Hepatocyte (in vitro differentiated cells): Measurements from ENCODE around the gene STXBP1.
"Not testable (repeated sequence)": the region's sequence is repeated elsewhere in the genome, so short reads cannot be mapped to it uniquely, and the experiment has no call there.

Source experiments
- CTCF ChIP-seq: fragments of 200-600 bp; sonication (generic); IDR thresholded peaks from 2 replicates; pipeline ENCODE4 v1.5.1; 2016; ENCODE audit warnings: antibody characterized with exemption, mild to moderate bottlenecking; ENCODE audit not compliant: poor library complexity
- EZH2 ChIP-seq: fragments of 200-600 bp; sonication (generic); IDR thresholded peaks from 2 replicates; pipeline ENCODE4 v1.6.1; 2016; ENCODE audit warnings: antibody characterized with exemption, mild to moderate bottlenecking, borderline replicate concordance
- EZH2phosphoT487 ChIP-seq: fragments of 200-600 bp; sonication (generic); IDR thresholded peaks from one replicate; pipeline ENCODE4 v1.6.1; 2018; ENCODE audit warnings: antibody characterized with exemption, mild to moderate bottlenecking, low read depth, moderate library complexity; ENCODE audit not compliant: unreplicated experiment, severe bottlenecking

- not testable (repeated sequence) for TF ChIP-seq CTCF, EZH2, EZH2phosphoT487
Measured at GRCh38 chr9:127621339-127621970, 9.4 kb downstream of the STXBP1 start.
